ENCODE results near the gene MFAP2.

MFAP2 gene

GRCh38 chr1:16993521-16994038, 13.2 kb upstream of the MFAP2 start:
- H3K4me1 ChIP-seq (ENCODE audit: control insufficient read depth in 5 of 5, insufficient read depth in 5 of 5, low read length in 5 of 5): no peaks in the 10 kb centered on the region
- peaks cover 0 to 84% (median 63%) of the 10 kb centered on the region in 5 donors for H3K36me3 ChIP-seq (ENCODE audit: control insufficient read depth in 5 of 5, insufficient read depth in 5 of 5, low read length in 5 of 5)

GRCh38 chr1:16992675-16993074, 12.3 kb upstream of the MFAP2 start:
- no peaks in the 10 kb centered on the region for H3K9me3 ChIP-seq (ENCODE audit: control insufficient read depth in 5 of 5, low read length in 5 of 5)
- no peak overlapping the region for H3K4me3 ChIP-seq (ENCODE audit: low read depth in 1 of 5, low read length in 5 of 5)
- H3K27me3 ChIP-seq (ENCODE audit: control insufficient read depth in 5 of 5, insufficient read depth in 4 of 5, low read length in 5 of 5): no peaks in the 10 kb centered on the region
- H3K36me3 ChIP-seq (ENCODE audit: control insufficient read depth in 5 of 5, insufficient read depth in 5 of 5, low read length in 5 of 5): peaks cover 0 to 83% (median 62%) of the 10 kb centered on the region in 5 donors
- no peak overlapping the region for H3K9ac ChIP-seq (ENCODE audit: low read length in 5 of 5)
- H3K4me1 ChIP-seq (ENCODE audit: control insufficient read depth in 5 of 5, insufficient read depth in 5 of 5, low read length in 5 of 5): no peaks in the 10 kb centered on the region
- H3K27ac ChIP-seq (ENCODE audit: low read depth, low read length): no peak overlapping the region

More at GRCh38 chr1:16993521-16994038, 13.2 kb upstream of the MFAP2 start:
- Histone ChIP-seq H3K4me3 (ENCODE audit: low read depth in 1 of 5, low read length in 5 of 5) (no peak overlapping the region), H3K27me3 (ENCODE audit: control insufficient read depth in 5 of 5, insufficient read depth in 4 of 5, low read length in 5 of 5) (no peaks in the 10 kb centered on the region), H3K27ac (ENCODE audit: low read depth, low read length) (no peak overlapping the region), H3K9ac (ENCODE audit: low read length in 5 of 5) (no peak overlapping the region), H3K9me3 (ENCODE audit: control insufficient read depth in 5 of 5, low read length in 5 of 5) (no peaks in the 10 kb centered on the region)

GRCh38 chr1:16992102-16992501, 11.7 kb upstream of the MFAP2 start:
- H3K27ac ChIP-seq (ENCODE audit: low read depth, low read length): no peak overlapping the region
- H3K9ac ChIP-seq (ENCODE audit: low read length in 5 of 5): no peak overlapping the region
- peaks cover 0 to 84% (median 65%) of the 10 kb centered on the region in 5 donors for H3K36me3 ChIP-seq (ENCODE audit: control insufficient read depth in 5 of 5, insufficient read depth in 5 of 5, low read length in 5 of 5)
- H3K4me1 ChIP-seq (ENCODE audit: control insufficient read depth in 5 of 5, insufficient read depth in 5 of 5, low read length in 5 of 5): no peaks in the 10 kb centered on the region
- no peaks in the 10 kb centered on the region for H3K9me3 ChIP-seq (ENCODE audit: control insufficient read depth in 5 of 5, low read length in 5 of 5)
- H3K4me3 ChIP-seq (ENCODE audit: low read depth in 1 of 5, low read length in 5 of 5): no peak overlapping the region
- H3K27me3 ChIP-seq (ENCODE audit: control insufficient read depth in 5 of 5, insufficient read depth in 4 of 5, low read length in 5 of 5): no peaks in the 10 kb centered on the region

- Histone ChIP-seq H3K36me3 (ENCODE audit: control insufficient read depth in 5 of 5, insufficient read depth in 5 of 5, low read length in 5 of 5) (peaks cover 0 to 84% (median 65%) of the 10 kb centered on the region in 5 donors), H3K27me3 (ENCODE audit: control insufficient read depth in 5 of 5, insufficient read depth in 4 of 5, low read length in 5 of 5) (no peaks in the 10 kb centered on the region), H3K4me1 (ENCODE audit: control insufficient read depth in 5 of 5, insufficient read depth in 5 of 5, low read length in 5 of 5) (no peaks in the 10 kb centered on the region), H3K4me3 (ENCODE audit: low read depth in 1 of 5, low read length in 5 of 5) (no peak overlapping the region), H3K27ac (ENCODE audit: low read depth, low read length) (no peak overlapping the region), H3K9me3 (ENCODE audit: control insufficient read depth in 5 of 5, low read length in 5 of 5) (no peaks in the 10 kb centered on the region), H3K9ac (ENCODE audit: low read length in 5 of 5) (no peak overlapping the region)
Observed at GRCh38 chr1:16991571-16991970, 11.2 kb upstream of the MFAP2 start.

- Histone ChIP-seq H3K4me1 (ENCODE audit: control insufficient read depth in 5 of 5, insufficient read depth in 5 of 5, low read length in 5 of 5) (peaks cover 0 to 4% (median 3%) of the 10 kb centered on the region in 5 donors), H3K36me3 (ENCODE audit: control insufficient read depth in 5 of 5, insufficient read depth in 5 of 5, low read length in 5 of 5) (peaks cover 0 to 78% (median 60%) of the 10 kb centered on the region in 5 donors), H3K4me3 (ENCODE audit: low read depth in 1 of 5, low read length in 5 of 5) (no peak overlapping the region), H3K9me3 (ENCODE audit: control insufficient read depth in 5 of 5, low read length in 5 of 5) (no peaks in the 10 kb centered on the region), H3K9ac (ENCODE audit: low read length in 5 of 5) (peak overlapping the region in 1 of 5 donors; percentile 41), H3K27me3 (ENCODE audit: control insufficient read depth in 5 of 5, insufficient read depth in 4 of 5, low read length in 5 of 5) (no peaks in the 10 kb centered on the region), H3K27ac (ENCODE audit: low read depth, low read length) (no peak overlapping the region)
Observed at GRCh38 chr1:16989676-16990391, 9.4 kb upstream of the MFAP2 start.

GRCh38 chr1:16988210-16988609, 7.8 kb upstream of the MFAP2 start:
- Histone ChIP-seq H3K27ac (ENCODE audit: low read depth, low read length) (no peak overlapping the region), H3K36me3 (ENCODE audit: control insufficient read depth in 5 of 5, insufficient read depth in 5 of 5, low read length in 5 of 5) (peaks cover 0 to 69% (median 57%) of the 10 kb centered on the region in 5 donors), H3K4me3 (ENCODE audit: low read depth in 1 of 5, low read length in 5 of 5) (no peak overlapping the region), H3K9me3 (ENCODE audit: control insufficient read depth in 5 of 5, low read length in 5 of 5) (no peaks in the 10 kb centered on the region), H3K9ac (ENCODE audit: low read length in 5 of 5) (no peak overlapping the region), H3K27me3 (ENCODE audit: control insufficient read depth in 5 of 5, insufficient read depth in 4 of 5, low read length in 5 of 5) (no peaks in the 10 kb centered on the region), H3K4me1 (ENCODE audit: control insufficient read depth in 5 of 5, insufficient read depth in 5 of 5, low read length in 5 of 5) (peaks cover 2 to 13% (median 10%) of the 10 kb centered on the region in 5 donors)

GRCh38 chr1:16986962-16987361, 6.5 kb upstream of the MFAP2 start:
- Histone ChIP-seq H3K36me3 (ENCODE audit: control insufficient read depth in 5 of 5, insufficient read depth in 5 of 5, low read length in 5 of 5) (peaks cover 0 to 60% (median 51%) of the 10 kb centered on the region in 5 donors), H3K4me3 (ENCODE audit: low read depth in 1 of 5, low read length in 5 of 5) (no peak overlapping the region), H3K9me3 (ENCODE audit: control insufficient read depth in 5 of 5, low read length in 5 of 5) (no peaks in the 10 kb centered on the region), H3K27me3 (ENCODE audit: control insufficient read depth in 5 of 5, insufficient read depth in 4 of 5, low read length in 5 of 5) (no peaks in the 10 kb centered on the region), H3K9ac (ENCODE audit: low read length in 5 of 5) (no peak overlapping the region), H3K4me1 (ENCODE audit: control insufficient read depth in 5 of 5, insufficient read depth in 5 of 5, low read length in 5 of 5) (peaks cover 2 to 13% (median 10%) of the 10 kb centered on the region in 5 donors), H3K27ac (ENCODE audit: low read depth, low read length) (no peak overlapping the region)

- H3K36me3 ChIP-seq (ENCODE audit: control insufficient read depth in 5 of 5, insufficient read depth in 5 of 5, low read length in 5 of 5): peaks cover 0 to 56% (median 47%) of the 10 kb centered on the region in 5 donors
- no peaks in the 10 kb centered on the region for H3K9me3 ChIP-seq (ENCODE audit: control insufficient read depth in 5 of 5, low read length in 5 of 5)
- no peak overlapping the region for H3K9ac ChIP-seq (ENCODE audit: low read length in 5 of 5)
- peaks cover 2 to 13% (median 10%) of the 10 kb centered on the region in 5 donors for H3K4me1 ChIP-seq (ENCODE audit: control insufficient read depth in 5 of 5, insufficient read depth in 5 of 5, low read length in 5 of 5)
- no peaks in the 10 kb centered on the region for H3K27me3 ChIP-seq (ENCODE audit: control insufficient read depth in 5 of 5, insufficient read depth in 4 of 5, low read length in 5 of 5)
- no peak overlapping the region for H3K27ac ChIP-seq (ENCODE audit: low read depth, low read length)
- no peak overlapping the region for H3K4me3 ChIP-seq (ENCODE audit: low read depth in 1 of 5, low read length in 5 of 5)
Observed at GRCh38 chr1:16986560-16986959, 6.1 kb upstream of the MFAP2 start.

GRCh38 chr1:16986113-16986512, 5.7 kb upstream of the MFAP2 start:
- Histone ChIP-seq H3K9ac (ENCODE audit: low read length in 5 of 5) (no peak overlapping the region), H3K27me3 (ENCODE audit: control insufficient read depth in 5 of 5, insufficient read depth in 4 of 5, low read length in 5 of 5) (peaks cover 0 to under 1% (median 0%) of the 10 kb centered on the region in 5 donors), H3K4me1 (ENCODE audit: control insufficient read depth in 5 of 5, insufficient read depth in 5 of 5, low read length in 5 of 5) (peaks cover 2 to 13% (median 10%) of the 10 kb centered on the region in 5 donors), H3K9me3 (ENCODE audit: control insufficient read depth in 5 of 5, low read length in 5 of 5) (no peaks in the 10 kb centered on the region), H3K36me3 (ENCODE audit: control insufficient read depth in 5 of 5, insufficient read depth in 5 of 5, low read length in 5 of 5) (peaks cover 0 to 51% (median 42%) of the 10 kb centered on the region in 5 donors), H3K4me3 (ENCODE audit: low read depth in 1 of 5, low read length in 5 of 5) (no peak overlapping the region), H3K27ac (ENCODE audit: low read depth, low read length) (no peak overlapping the region)

GRCh38 chr1:16984717-16985116, 4.3 kb upstream of the MFAP2 start:
- peaks cover 0 to 5% (median under 1%) of the 10 kb centered on the region in 5 donors for H3K27me3 ChIP-seq (ENCODE audit: control insufficient read depth in 5 of 5, insufficient read depth in 4 of 5, low read length in 5 of 5)
- H3K9me3 ChIP-seq (ENCODE audit: control insufficient read depth in 5 of 5, low read length in 5 of 5): no peaks in the 10 kb centered on the region
- peaks cover 0 to 39% (median 32%) of the 10 kb centered on the region in 5 donors for H3K36me3 ChIP-seq (ENCODE audit: control insufficient read depth in 5 of 5, insufficient read depth in 5 of 5, low read length in 5 of 5)
- H3K27ac ChIP-seq (ENCODE audit: low read depth, low read length): no peak overlapping the region
- peak overlapping the region in 2 of 5 donors; percentile 55 to 62 for H3K9ac ChIP-seq (ENCODE audit: low read length in 5 of 5)
- H3K4me3 ChIP-seq (ENCODE audit: low read depth in 1 of 5, low read length in 5 of 5): no peak overlapping the region
- H3K4me1 ChIP-seq (ENCODE audit: control insufficient read depth in 5 of 5, insufficient read depth in 5 of 5, low read length in 5 of 5): peaks cover 2 to 19% (median 11%) of the 10 kb centered on the region in 5 donors

Measured in subcutaneous abdominal adipose tissue (tissue), 5 donors.